ENCODE results near the gene U2AF2. TPM values are rescaled to one million over a fixed set of nuclear protein-coding genes. Genes with fewer than 3 reads are reported as not detected.
A peak's percentile ranks its signal among the peaks of the same experiment; 100 is the strongest.

U2AF2 gene
- 131 and 139 TPM in 2 replicates for total RNA-seq (2014; rRNA removed; shearing (Covaris generic))
- 235 and 249 TPM in 2 replicates for polyA plus RNA-seq (2015; cell fraction: cytosol; rRNA removed)
- polyA plus RNA-seq (2015; cell fraction: nucleus; rRNA removed): 224 and 251 TPM in 2 replicates

- in situ Hi-C loops (cut with HindIII; ENCODE audit: low pct_unique_long_range_greater_than_20kb, low sequenced_read_pairs): no loop called here
- DNase-seq (ENCODE audit: low read depth, low spot score): peak; percentile 88
Measured at GRCh38 chr19:55654868-55655647, at the start of gene U2AF2. Gene U2AF2, plus strand, starts transcription at chr19:55655035. Its CDS starts 70 bp downstream, at chr19:55655105.

- in situ Hi-C loops (cut with HindIII; ENCODE audit: low pct_unique_long_range_greater_than_20kb, low sequenced_read_pairs): no loop called here
- peak; percentile 97 for DNase-seq (ENCODE audit: low read depth, low spot score)
Measured at GRCh38 chr19:55605207-55605636, 49.6 kb upstream of the U2AF2 start.

- peak; percentile 82 for DNase-seq (ENCODE audit: low read depth, low spot score)
- in situ Hi-C loops (cut with HindIII; ENCODE audit: low pct_unique_long_range_greater_than_20kb, low sequenced_read_pairs): no loop called here
Measured at GRCh38 chr19:55605637-55606470, 49.0 kb upstream of the U2AF2 start, which contains the start of gene ZNF865. Gene ZNF865, plus strand, starts transcription at chr19:55605647. Its CDS starts 7,972 bp downstream, at chr19:55613619.

- in situ Hi-C loops (cut with HindIII; ENCODE audit: low pct_unique_long_range_greater_than_20kb, low sequenced_read_pairs): no loop called here
Measured at GRCh38 chr19:55606471-55606787, 48.4 kb upstream of the U2AF2 start.

GRCh38 chr19:55606817-55607216 lies 48.0 kb upstream of the U2AF2 start:
- in situ Hi-C loops (cut with HindIII; ENCODE audit: low pct_unique_long_range_greater_than_20kb, low sequenced_read_pairs): no loop called here
- no peak for DNase-seq (ENCODE audit: low read depth, low spot score)

More at GRCh38 chr19:55606471-55606787, 48.4 kb upstream of the U2AF2 start:
- DNase-seq (ENCODE audit: low read depth, low spot score): no peak

- DNase-seq (ENCODE audit: low read depth, low spot score): no peak
- in situ Hi-C loops (cut with HindIII; ENCODE audit: low pct_unique_long_range_greater_than_20kb, low sequenced_read_pairs): no loop called here
Measured at GRCh38 chr19:55609326-55609725, 45.5 kb upstream of the U2AF2 start.

GRCh38 chr19:55611300-55611982 lies 43.4 kb upstream of the U2AF2 start:
- DNase-seq (ENCODE audit: low read depth, low spot score): no peak
- in situ Hi-C loops (cut with HindIII; ENCODE audit: low pct_unique_long_range_greater_than_20kb, low sequenced_read_pairs): no loop called here

GRCh38 chr19:55611983-55612645 lies 42.7 kb upstream of the U2AF2 start:
- in situ Hi-C loops (cut with HindIII; ENCODE audit: low pct_unique_long_range_greater_than_20kb, low sequenced_read_pairs): no loop called here
- DNase-seq (ENCODE audit: low read depth, low spot score): no peak

- in situ Hi-C loops (cut with HindIII; ENCODE audit: low pct_unique_long_range_greater_than_20kb, low sequenced_read_pairs): no loop called here
- DNase-seq (ENCODE audit: low read depth, low spot score): no peak
Measured at GRCh38 chr19:55613396-55613795, 41.4 kb upstream of the U2AF2 start.

GRCh38 chr19:55613930-55614710 lies 40.7 kb upstream of the U2AF2 start:
- in situ Hi-C loops (cut with HindIII; ENCODE audit: low pct_unique_long_range_greater_than_20kb, low sequenced_read_pairs): no loop called here

GRCh38 chr19:55614711-55615542 lies 39.9 kb upstream of the U2AF2 start:
- DNase-seq (ENCODE audit: low read depth, low spot score): no peak
- in situ Hi-C loops (cut with HindIII; ENCODE audit: low pct_unique_long_range_greater_than_20kb, low sequenced_read_pairs): no loop called here

More at GRCh38 chr19:55613930-55614710, 40.7 kb upstream of the U2AF2 start:
- no peak for DNase-seq (ENCODE audit: low read depth, low spot score)

- in situ Hi-C loops (cut with HindIII; ENCODE audit: low pct_unique_long_range_greater_than_20kb, low sequenced_read_pairs): no loop called here
- DNase-seq (ENCODE audit: low read depth, low spot score): no peak
Measured at GRCh38 chr19:55615543-55616394, 39.1 kb upstream of the U2AF2 start.

GRCh38 chr19:55616395-55616875 lies 38.4 kb upstream of the U2AF2 start:
- no peak for DNase-seq (ENCODE audit: low read depth, low spot score)

GRCh38 chr19:55617426-55617825 lies 37.4 kb upstream of the U2AF2 start:
- in situ Hi-C loops (cut with HindIII; ENCODE audit: low pct_unique_long_range_greater_than_20kb, low sequenced_read_pairs): no loop called here
- DNase-seq (ENCODE audit: low read depth, low spot score): no peak

More at GRCh38 chr19:55616395-55616875, 38.4 kb upstream of the U2AF2 start:
- in situ Hi-C loops (cut with HindIII; ENCODE audit: low pct_unique_long_range_greater_than_20kb, low sequenced_read_pairs): no loop called here

GRCh38 chr19:55618426-55618825 lies 36.4 kb upstream of the U2AF2 start:
- in situ Hi-C loops (cut with HindIII; ENCODE audit: low pct_unique_long_range_greater_than_20kb, low sequenced_read_pairs): no loop called here
- no peak for DNase-seq (ENCODE audit: low read depth, low spot score)

Measured in SK-MEL-5 (cell line).